B cell (primary cell): ENCODE data around the gene GPR160. TPM values are rescaled to one million over a fixed set of nuclear protein-coding genes. Genes with fewer than 3 reads are reported as not detected.

Experiments
- ATAC-seq: fragments of 200-7000 bp; cut with Tn5 transposase; one replicate; pipeline ENCODE4 v1.10.0; 2021; ENCODE audit warnings: low read depth, mild to moderate bottlenecking, moderate number of reproducible peaks, moderate library complexity
- CTCF ChIA-PET: fragments of 350-600 bp; sonication (Branson Sonifier 250); formaldehyde crosslinking; loops from one replicate; lab custom pipeline; 2021; ENCODE audit warnings: antibody characterized with exemption, inconsistent platforms; lab: Charles Lee
- POLR2A ChIA-PET: fragments of 350-600 bp; sonication (Branson Sonifier 250); formaldehyde crosslinking; loops from one replicate; lab custom pipeline; 2021; ENCODE audit warnings: antibody characterized with exemption; lab: Charles Lee
- DNase-seq: peaks from one replicate; pipeline ENCODE4 v3.0.0; 2013
- H2AFZ ChIP-seq: 2 replicates; pipeline ENCODE4 v1.6.1; 2012; ENCODE audit warnings: mild to moderate bottlenecking, low read depth, low read length; ENCODE audit not compliant: insufficient read depth, poor library complexity, severe bottlenecking
- H3K27ac ChIP-seq, 2 donors: 1 replicate in 1 of 2; 2 replicates in 1 of 2; pipeline ENCODE4 v1.5.1; 2012 to 2013; ENCODE audit warnings: low read length in 2 of 2, mild to moderate bottlenecking in 2 of 2, moderate library complexity in 1 of 2
- H3K27me3 ChIP-seq, 4 experiments: fragments of 200-600 bp in 1 of 4; sonication (generic) in 1 of 4; replicated peaks in 1 of 4; 1 replicate in 2 of 4; 2 replicates in 2 of 4; pipeline versions ENCODE4 v1.6.1 to v1.7.0; 2013 to 2016; ENCODE audit warnings: low read length in 3 of 4, mild to moderate bottlenecking in 2 of 4, mixed read lengths in 1 of 4, moderate library complexity in 1 of 4; ENCODE audit not compliant: insufficient read depth in 4 of 4, control insufficient read depth in 3 of 4; ENCODE audit errors: control extremely low read depth in 1 of 4
- H3K36me3 ChIP-seq, 2 experiments: replicated peaks in 1 of 2; 1 replicate in 1 of 2; 2 replicates in 1 of 2; pipeline versions ENCODE4 v1.6.1 to v1.7.1; 2013; ENCODE audit warnings: low read length in 1 of 2; ENCODE audit not compliant: insufficient read depth in 2 of 2, control insufficient read depth in 1 of 2; ENCODE audit errors: control extremely low read depth in 1 of 2, extremely low read depth in 1 of 2
- H3K4me1 ChIP-seq, 2 donors: fragments of 200-600 bp in 1 of 2; sonication (generic) in 1 of 2; 1 replicate in 1 of 2; 2 replicates in 1 of 2; pipeline versions ENCODE4 v1.5.1 to v1.6.1; 2013 to 2017; ENCODE audit warnings: low read length in 2 of 2; ENCODE audit not compliant: control insufficient read depth in 2 of 2, insufficient read depth in 2 of 2
- H3K4me2 ChIP-seq: replicated peaks from 2 replicates; pipeline ENCODE3; 2012; ENCODE audit warnings: mild to moderate bottlenecking, low read depth, low read length; ENCODE audit not compliant: poor library complexity, severe bottlenecking
- H3K4me3 ChIP-seq, 5 experiments: fragments of 200-600 bp in 1 of 5; sonication (generic) in 1 of 5; 1 replicate in 3 of 5; 2 replicates in 2 of 5; pipeline versions ENCODE4 v1.5.1 to v1.7.0; 2011 to 2016; ENCODE audit warnings: low read length in 4 of 5, mild to moderate bottlenecking in 4 of 5, low read depth in 2 of 5, control low read depth in 1 of 5, moderate library complexity in 1 of 5; ENCODE audit not compliant: insufficient read depth in 1 of 5; ENCODE audit errors: control extremely low read depth in 1 of 5, extremely low read depth in 1 of 5
- H3K79me2 ChIP-seq: fragments of 200-600 bp; sonication (generic); one replicate; pipeline ENCODE4 v1.6.0; 2016; ENCODE audit warnings: low read length; ENCODE audit not compliant: control insufficient read depth, insufficient read depth
- H3K9ac ChIP-seq: fragments of 200-600 bp; sonication (generic); 2 replicates; pipeline ENCODE4 v1.6.1; 2017; ENCODE audit warnings: mild to moderate bottlenecking, low read length, moderate library complexity
- H3K9me3 ChIP-seq, 3 donors: one replicate each; pipeline versions ENCODE4 v1.6.1 to v1.7.1; 2013; ENCODE audit warnings: low read length in 2 of 3; ENCODE audit not compliant: control insufficient read depth in 2 of 3, insufficient read depth in 1 of 3; ENCODE audit errors: control extremely low read depth in 1 of 3
- H4K20me1 ChIP-seq: 2 replicates; pipeline ENCODE4 v1.6.0; 2012; ENCODE audit warnings: mild to moderate bottlenecking, low read length; ENCODE audit not compliant: insufficient read depth, control insufficient read depth, poor library complexity, severe bottlenecking
- H3K27ac Mint-ChIP-seq: one replicate; pipeline ENCODE4 v1.8.0; 2021; ENCODE audit warnings: mixed read lengths
- H3K27me3 Mint-ChIP-seq: one replicate; pipeline ENCODE4 v1.8.0; 2021; ENCODE audit warnings: mixed read lengths
- H3K4me1 Mint-ChIP-seq: one replicate; pipeline ENCODE4 v1.8.0; 2021; ENCODE audit warnings: mixed read lengths
- H3K4me3 Mint-ChIP-seq: one replicate; pipeline ENCODE4 v1.8.0; 2021; ENCODE audit warnings: mixed read lengths
- H3K9me3 Mint-ChIP-seq: one replicate; pipeline ENCODE4 v1.8.0; 2022; ENCODE audit warnings: mixed read lengths; ENCODE audit not compliant: insufficient read depth
- CTCF ChIP-seq: fragments of 200-600 bp; IDR thresholded peaks from one replicate; pipeline ENCODE4 v1.8.0; 2022; ENCODE audit warnings: antibody characterized with exemption, mild to moderate bottlenecking
- EZH2 ChIP-seq: IDR thresholded peaks from 2 replicates; pipeline ENCODE4 v1.6.1; 2012; ENCODE audit warnings: borderline replicate concordance, low read depth, mild to moderate bottlenecking, moderate library complexity, low read length; ENCODE audit not compliant: insufficient read depth, poor library complexity, severe bottlenecking
- WGBS: methylation state at CpG from one replicate; pipeline ENCODE4 v1.1.5; 2013; ENCODE audit warnings: missing lambda C conversion rate; ENCODE audit not compliant: insufficient coverage; 5-methylcytosine and 5-hydroxymethylcytosine counted together
- intact Hi-C: fragments of 100-400 bp; cut with micrococcal nuclease; formaldehyde crosslinking; loops from one replicate; pipeline ENCODE4 v1.10.0; 2022
- polyA minus RNA-seq: library from RNA; depleted of rRNA, polyadenylated mRNA; stranded (reverse); fragments of >200 nt; gene quantifications from 2 replicates; pipeline ENCODE4 v1.2.3, GENCODE V29; 2012
- polyA plus RNA-seq: library from polyadenylated mRNA; depleted of rRNA; stranded (reverse); fragments of >200 nt; gene quantifications from 2 replicates; pipeline ENCODE4 v1.2.3, GENCODE V29; 2012
- total RNA-seq, 2 donors: library from RNA; stranded (reverse); fragments of 120-200 nt in 1 of 2; gene quantifications; 1 replicate in 1 of 2; 2 replicates in 1 of 2; pipeline versions ENCODE4 v1.2.3 to v1.2.4, GENCODE V29; 2013 to 2022

GPR160 gene
- 17.5 and 17.7 TPM in 2 replicates for total RNA-seq
- 41.8 TPM for total RNA-seq (2013)
- 16.4 and 17.4 TPM in 2 replicates for polyA plus RNA-seq
- polyA minus RNA-seq: 18.9 and 23.5 TPM in 2 replicates

GRCh38 chr3:170037463-170038433 is at the start of gene GPR160:
Gene GPR160, plus strand, starts transcription at chr3:170037995. Its CDS starts 45,978 bp downstream, at chr3:170083973.
- CTCF ChIA-PET: interaction anchor here (0.6 to 3.3 kb wide), 9 partner anchors 10 to 455 kb away, joined by 3 to 17 read pairs (median 3); no protein-coding TSS in a partner anchor
- intact Hi-C loops: loop anchor here (1.0 to 5.0 kb wide), 13 partner anchors 8 to 775 kb away; partner anchors contain the start of genes LRRC34, LRRIQ4, PHC3 and SKIL

More at GRCh38 chr3:170037463-170038433, at the start of gene GPR160:
- Histone ChIP-seq H3K9ac (peak within 1 kb of the TSS; percentile 79), H3K27ac (peak within 1 kb of the TSS; percentile 28 to 48), H3K4me2 (peak within 1 kb of the TSS; percentile 95), H3K27me3 (no peaks in the 10 kb centered on the region), H2AFZ (peak within 1 kb of the TSS; percentile 90), H3K79me2 (peaks cover 3% of the 10 kb centered on the region), H3K4me3 (peak within 1 kb of the TSS; percentile 66 to 91 (median 83)), H4K20me1 (no peaks in the 10 kb centered on the region), H3K9me3 (peaks cover 0 to 6% (median 0%) of the 10 kb centered on the region in 3 donors), H3K4me1 (peaks cover 11 to 25% of the 10 kb centered on the region in 2 donors), H3K36me3 (peaks cover 0 to 9% of the 10 kb centered on the region in 2 experiments)
- H3K9me3 Mint-ChIP-seq: no peaks in the 10 kb centered on the region
- peak within 1 kb of the TSS; percentile 93 for H3K4me3 Mint-ChIP-seq
- peak within 1 kb of the TSS; percentile 89 for H3K27ac Mint-ChIP-seq
- 1% methylated on average over 74 of the region's 78 CpGs for WGBS
- peaks cover 44% of the 10 kb centered on the region for H3K4me1 Mint-ChIP-seq
- POLR2A ChIA-PET: interaction anchor here (0.6 kb wide), 1 partner anchor 173 kb away, joined by 3 read pairs; no protein-coding TSS in a partner anchor
- no peaks in the 10 kb centered on the region for H3K27me3 Mint-ChIP-seq
- TF ChIP-seq CTCF (peak; percentile 91), EZH2 (no peak)
- ATAC-seq: peak; percentile 77
- DNase-seq: peak; percentile 90
